NOMO-1 treated with DMSO at 0.1 percent for 48 hours (cell line): ENCODE data around the gene EID2B.

Experiments
- DNase-seq: peaks from one replicate; lab custom pipeline; 2025; ENCODE audit not compliant: unreplicated experiment; lab: John Stamatoyannopoulos, UW

Gene EID2B

GRCh38 chr19:39532233-39533002 is at the start of gene EID2B:
EID2B (minus strand) TSS chr19:39532852; CDS start chr19:39532802, 50 bp downstream.
- peak; percentile 94 for DNase-seq

DNA sequence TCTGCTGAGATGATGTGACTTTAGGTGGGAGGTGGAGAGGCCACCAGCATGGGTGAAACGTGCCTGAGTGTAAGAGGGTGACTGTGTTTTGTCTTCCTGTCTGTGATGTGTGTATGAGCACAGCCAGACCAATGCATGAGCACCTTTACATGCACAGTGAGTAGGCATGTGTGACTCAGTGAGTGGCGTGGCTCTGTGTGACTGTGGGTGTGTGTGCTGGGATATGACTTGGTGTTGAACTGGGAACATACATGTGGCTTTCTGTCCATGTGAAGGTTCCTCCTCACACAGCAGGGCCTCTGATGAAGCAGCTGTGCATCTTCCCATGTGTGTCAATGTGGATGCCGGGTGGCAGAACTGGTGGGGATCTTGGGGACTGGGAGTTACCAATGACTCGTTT is 49.8 kb upstream of the EID2B start:
- no peak for DNase-seq

DNA sequence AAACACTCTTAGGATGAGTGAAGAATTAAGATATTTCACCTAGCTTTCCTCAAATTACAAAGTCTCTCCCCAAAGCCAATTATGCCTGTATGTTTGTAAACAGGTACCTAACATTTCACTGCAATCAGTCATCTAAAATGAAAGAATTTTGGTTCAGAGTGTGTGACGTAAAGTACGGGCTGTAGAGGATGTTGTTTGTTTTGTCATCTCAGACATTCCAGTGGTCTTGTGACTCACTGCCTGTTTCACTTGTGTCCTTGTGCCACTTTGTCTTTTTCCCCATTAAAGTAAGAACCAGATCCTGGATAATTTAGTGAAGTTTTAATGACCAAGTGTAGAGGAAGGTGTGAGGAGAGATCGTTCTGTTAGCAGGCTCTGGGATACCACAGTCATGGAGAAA is 36.0 kb upstream of the EID2B start:
- DNase-seq: no peak

- no peak for DNase-seq
These were observed 33.4 kb upstream of the EID2B start for GRCh38 chr19:39566064-39566463.

DNA sequence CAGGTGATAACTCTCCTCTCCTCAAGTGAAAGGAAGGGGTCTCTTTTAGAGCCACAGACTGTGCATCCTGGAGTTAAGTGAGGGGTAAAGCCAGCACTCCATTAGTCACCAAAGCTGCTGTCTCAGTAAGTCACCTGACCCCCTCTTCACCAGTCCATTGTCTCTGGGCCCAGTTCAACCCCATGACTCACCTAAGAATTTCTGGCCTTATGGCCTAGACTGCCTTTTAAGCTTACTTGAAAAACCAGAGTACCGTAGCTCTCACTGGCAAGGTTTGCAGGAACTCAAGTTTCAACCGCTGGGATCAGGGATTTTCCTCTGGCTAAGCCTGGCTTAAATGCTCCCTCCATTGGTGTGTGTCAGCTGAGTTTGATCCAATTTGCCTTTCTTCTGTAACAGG is 30.8 kb upstream of the EID2B start:
- DNase-seq: no peak

DNA sequence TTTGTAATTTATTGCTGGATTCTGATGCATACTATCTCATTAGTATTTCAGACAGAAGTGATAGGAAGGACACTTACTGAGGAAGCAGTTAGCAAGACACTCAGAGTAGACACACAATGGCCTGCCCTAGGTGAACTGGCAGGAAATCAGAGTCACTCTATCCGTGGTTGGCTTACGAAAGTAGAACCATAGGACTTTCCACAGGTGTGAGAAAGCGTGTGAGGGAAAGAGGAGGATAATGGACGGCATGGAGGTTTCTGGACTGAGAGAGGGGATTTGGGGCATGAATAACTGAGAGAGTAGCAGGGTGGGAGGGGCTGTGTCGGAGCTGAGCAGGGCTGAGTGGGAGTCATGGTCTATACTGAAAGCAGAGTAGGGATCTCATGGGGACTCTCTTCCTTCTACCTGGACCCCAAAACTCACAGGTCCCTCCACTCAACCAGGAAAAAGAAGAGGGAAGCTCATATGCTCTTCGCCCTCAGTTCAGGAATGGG is 26.0 kb upstream of the EID2B start:
- DNase-seq: no peak

- peak; percentile 36 for DNase-seq
These were observed 25.4 kb upstream of the EID2B start for GRCh38 chr19:39557811-39558623.

DNA sequence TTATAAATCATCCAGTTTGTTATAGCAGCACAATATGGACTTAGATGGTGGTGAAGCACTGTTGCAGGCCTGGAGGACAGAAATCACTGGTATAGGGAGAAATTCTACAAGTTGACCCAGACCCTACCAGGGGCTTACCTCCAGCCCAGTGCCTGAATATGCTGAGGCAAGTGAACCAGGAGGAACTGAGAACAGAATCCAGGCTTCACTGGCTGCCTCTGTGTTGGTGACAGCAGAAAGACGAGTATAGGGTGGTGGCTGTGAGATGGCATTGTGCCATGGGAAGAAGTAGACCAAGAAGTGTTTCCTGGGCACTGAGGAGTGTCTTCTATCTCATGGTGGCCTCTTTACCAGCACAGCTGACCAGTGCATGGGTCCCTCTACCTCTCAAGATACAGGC is 23.2 kb upstream of the EID2B start:
- no peak for DNase-seq

- DNase-seq: no peak
These were observed 22.2 kb upstream of the EID2B start for GRCh38 chr19:39554701-39555311.

DNA sequence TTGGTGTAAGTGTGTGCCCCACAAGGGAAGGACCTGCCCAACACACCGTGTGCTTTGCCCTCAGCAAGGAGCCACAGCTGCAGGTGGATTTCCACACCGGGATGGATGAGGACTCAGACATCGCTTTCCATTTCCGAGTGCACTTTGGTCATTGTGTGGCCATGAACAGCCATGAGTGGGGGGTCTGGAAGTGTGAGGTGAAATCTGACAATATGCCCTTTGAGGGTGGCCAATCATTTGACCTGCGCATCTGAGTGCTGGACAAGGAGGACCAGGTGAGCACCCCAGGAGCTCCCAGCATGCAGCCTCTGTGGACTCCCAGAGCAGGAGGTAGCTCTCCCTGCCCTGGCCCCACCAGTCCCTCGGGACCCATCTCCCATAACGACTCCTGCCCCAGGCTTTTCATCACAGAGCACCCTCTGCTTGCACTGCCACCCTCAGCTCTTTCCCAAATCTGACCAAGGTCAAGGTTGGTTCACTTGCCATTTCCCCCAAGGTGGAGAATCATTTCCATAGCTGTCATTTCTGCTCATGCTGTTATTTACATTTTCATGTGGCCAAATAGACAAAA is 20.5 kb upstream of the EID2B start:
- DNase-seq: no peak

DNA sequence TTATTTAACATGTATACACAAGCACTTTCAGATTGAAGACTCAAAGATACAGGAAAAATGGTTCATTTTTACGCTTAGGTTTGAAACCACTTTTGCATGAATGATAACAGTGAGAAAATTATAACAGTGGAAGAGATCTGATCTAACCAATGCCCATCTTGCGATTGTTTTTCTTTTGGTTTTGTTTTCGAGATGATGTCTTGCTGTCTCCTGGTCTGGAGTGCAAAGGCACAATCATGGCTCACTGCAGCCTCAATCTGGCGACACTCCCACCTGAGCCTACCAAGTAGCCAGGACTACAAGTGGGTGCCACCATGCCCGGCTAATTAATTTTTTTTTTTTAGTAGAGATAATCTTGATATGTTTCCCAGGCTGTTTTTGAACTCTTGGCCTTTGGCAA is 17.5 kb upstream of the EID2B start:
- DNase-seq: no peak

DNA sequence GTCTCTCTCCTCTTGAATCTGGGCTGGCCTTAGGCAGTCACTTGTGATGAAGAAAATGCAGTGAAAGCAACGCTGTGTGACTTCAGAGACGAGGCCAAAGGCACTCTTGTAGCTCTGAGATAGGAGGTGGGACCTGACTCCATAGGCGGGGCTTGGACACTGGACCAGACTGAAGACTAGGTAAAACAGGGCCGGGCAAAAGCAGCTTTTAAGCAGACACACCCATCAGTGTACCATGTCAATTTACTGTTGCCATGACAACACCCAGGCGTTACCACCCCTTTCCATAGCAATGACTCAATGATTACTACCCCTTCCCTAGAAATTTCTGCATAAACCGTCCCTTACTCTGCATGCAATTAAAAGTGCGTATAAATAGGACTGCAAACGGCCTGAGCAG is 13.9 kb upstream of the EID2B start:
- no peak for DNase-seq

DNA sequence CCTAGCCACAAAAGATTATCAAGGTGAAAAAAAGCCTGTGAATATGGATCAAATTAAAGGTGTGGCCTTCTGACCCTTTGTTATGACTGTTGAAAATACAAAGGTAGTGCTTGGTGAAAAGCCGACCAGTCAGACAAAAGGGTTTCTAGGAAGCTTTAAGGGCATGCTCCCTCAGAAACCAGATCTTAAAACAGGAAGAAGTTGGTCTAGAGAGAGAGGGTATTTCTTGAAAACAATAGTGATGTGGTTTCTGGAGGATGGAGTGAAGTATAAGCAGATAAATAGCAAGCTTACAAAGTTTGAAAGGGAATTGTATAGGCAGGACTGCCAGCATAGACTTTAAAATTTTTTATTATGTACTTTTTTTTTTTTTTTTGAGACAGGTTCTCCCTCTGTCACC is 12.3 kb upstream of the EID2B start:
- DNase-seq: no peak

DNA sequence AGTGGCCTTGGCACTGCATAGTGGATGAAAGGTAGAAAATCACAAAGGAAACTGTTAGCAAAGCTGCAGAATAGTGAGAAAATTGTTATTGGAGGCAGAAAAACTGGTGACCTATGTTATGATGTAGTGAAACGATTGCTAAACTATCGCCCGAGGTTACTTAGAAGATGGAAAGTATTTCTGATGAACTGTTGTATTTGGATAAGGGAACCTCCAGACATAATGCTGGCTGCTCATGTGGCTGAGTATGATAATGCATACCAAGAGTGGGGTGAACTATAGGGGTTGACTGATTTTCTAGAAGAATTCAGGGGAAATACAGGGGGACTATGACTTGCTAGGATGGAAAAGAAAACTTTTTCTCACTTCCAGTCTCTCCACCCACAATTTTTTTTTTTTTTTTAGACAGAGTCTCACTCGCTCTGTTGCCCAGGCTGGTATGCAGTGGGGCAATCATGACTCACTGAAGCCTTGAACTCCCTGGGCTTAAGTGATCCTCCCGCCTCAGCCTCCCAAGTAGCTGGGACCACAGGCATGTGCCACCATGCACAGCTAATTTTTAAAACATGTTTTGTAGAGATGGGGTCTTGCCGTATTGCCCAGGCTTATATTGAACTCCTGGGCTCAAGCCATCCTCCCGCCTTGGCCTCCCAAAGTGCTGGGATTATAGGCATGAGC is 11.7 kb upstream of the EID2B start:
- DNase-seq: no peak

GRCh38 chr19:39543477-39543857 is 10.8 kb upstream of the EID2B start:
- no peak for DNase-seq

DNA sequence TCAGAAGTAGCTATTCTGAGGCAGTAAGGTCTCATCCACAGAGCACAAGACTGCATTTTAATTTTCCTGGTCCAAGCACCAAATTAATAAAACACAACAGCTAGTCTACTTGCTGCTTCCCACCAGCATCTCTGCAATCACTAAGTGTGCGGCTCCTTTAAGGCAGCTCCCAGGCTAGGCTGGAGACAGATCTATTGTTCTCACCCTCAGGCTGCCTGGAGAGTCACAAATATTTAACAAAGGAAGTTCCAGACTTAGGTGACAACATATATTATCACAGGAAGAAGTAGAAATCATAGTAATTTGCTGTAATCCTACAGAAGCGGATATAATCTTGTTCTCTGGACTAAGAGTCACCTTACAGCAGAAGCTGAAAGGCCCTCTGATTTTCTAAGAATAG is 9.6 kb upstream of the EID2B start:
- DNase-seq: peak; percentile 26

DNA sequence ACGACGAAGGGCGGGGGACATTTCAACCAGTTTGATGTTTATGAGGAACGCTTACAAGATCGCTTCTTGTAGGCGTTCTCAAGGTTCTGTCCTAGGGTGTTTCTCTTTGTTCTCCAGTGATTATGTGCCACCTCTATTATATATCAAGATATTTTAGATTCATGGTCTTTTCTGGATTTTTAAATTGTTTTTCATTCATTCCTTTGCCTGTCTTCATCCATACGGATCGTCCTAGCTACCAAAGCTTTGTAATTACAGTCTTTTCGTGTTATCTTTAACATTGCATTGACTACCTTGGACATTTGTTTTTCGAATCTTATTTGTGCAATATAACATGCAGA is 7.7 kb upstream of the EID2B start:
- no peak for DNase-seq

DNA sequence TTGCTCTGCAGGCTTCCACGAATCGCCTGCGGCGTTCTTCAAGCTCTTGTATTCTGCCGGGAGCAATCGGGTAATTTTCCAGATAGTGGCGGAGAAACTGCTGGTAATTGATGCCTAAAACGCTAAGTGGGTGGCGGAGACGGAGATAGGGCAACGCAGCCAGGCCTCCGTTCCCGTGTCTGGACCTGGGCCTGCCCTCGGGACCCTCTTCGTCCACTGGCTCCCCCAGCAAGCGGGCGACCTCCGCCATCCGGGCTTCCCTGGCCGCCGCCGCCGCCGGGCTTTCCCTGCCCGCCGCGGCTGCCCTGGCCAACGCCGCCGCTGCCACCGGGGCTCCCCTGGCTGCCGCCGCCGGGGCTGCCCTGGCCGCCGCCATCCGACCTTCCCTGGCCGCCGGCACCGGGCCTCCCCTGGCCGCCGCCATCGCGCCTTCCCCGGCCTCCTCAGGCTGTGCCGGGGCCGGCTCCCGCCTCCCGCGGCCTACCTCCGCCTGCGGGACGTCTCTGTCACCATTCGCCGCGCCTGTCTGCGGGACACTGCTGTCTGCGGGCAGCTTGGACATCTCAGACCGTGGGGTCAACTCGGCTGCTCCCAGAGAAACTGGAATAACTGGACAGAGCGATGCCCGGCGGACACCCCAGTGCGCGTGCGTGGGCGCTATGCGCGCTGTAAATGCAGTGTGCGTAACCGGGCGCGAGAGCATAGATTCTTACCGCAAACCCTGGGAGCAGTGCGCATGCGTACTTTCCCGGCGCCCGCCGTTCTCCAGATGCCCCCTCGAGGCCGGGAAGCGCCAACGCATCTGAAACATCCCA is 7.1 kb upstream of the EID2B start, which contains the start of gene EID2:
Gene EID2, minus strand, starts transcription at position 644 of the 815 bp plus-strand sequence. Its CDS starts 82 bp downstream, at position 562.
- peak; percentile 96 for DNase-seq

- no peak for DNase-seq
These were observed 6.5 kb upstream of the EID2B start for GRCh38 chr19:39539165-39539517.

DNA sequence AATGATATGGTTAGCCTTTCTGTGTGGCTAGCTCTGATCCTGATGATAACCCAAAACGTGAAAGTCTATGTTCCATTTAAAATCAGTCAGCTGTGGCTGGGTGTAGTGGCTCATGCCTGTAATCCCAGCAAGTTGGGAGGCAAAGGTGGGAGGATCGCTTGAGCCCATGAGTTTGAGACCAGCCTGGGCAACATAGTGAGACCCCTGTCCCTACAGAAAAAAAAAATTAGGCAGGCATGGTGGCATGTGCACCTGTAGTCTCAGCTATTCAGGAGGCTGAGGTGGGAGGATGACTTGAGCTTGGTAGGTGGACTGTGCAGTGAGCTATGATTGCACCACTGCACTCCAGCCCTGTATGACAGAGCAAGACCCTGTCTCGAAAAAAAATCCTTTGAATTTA is 1.1 kb upstream of the EID2B start:
- no peak for DNase-seq
